AG04450 (cell line): ENCODE results near the gene KATNAL1. TPM values are rescaled to one million over a fixed set of nuclear protein-coding genes. Genes with fewer than 3 reads are reported as not detected.

Source experiments
- CTCF ChIA-PET: fragments of 300-600, 350-600 bp; formaldehyde crosslinking; extraction: SDS; loops from one replicate; lab custom pipeline; 2022; ENCODE audit warnings: antibody characterized with exemption, inconsistent platforms; lab: Charles Lee
- POLR2A ChIA-PET: fragments of 350-600 bp; formaldehyde crosslinking; extraction: SDS; loops from one replicate; lab custom pipeline; 2021; ENCODE audit warnings: antibody characterized with exemption, inconsistent platforms; lab: Yijun Ruan, JAX
- DNase-seq: peaks from one replicate; pipeline ENCODE4 v3.0.0-alpha.2; 2011; ENCODE audit warnings: low read depth, low spot score
- H3K27ac ChIP-seq: one replicate; pipeline ENCODE4 v1.5.1; 2012; ENCODE audit warnings: low read depth, low read length, control low read depth
- H3K27me3 ChIP-seq: one replicate; pipeline ENCODE4 v1.6.0; 2012; ENCODE audit warnings: low read length; ENCODE audit not compliant: control insufficient read depth, insufficient read depth
- H3K4me3 ChIP-seq: 2 replicates; pipeline ENCODE4 v1.5.1; 2011; ENCODE audit warnings: mild to moderate bottlenecking, low read depth, low read length, control low read depth
- H3K9me3 ChIP-seq: 2 replicates; pipeline ENCODE4 v1.5.1; 2012; ENCODE audit warnings: low read length; ENCODE audit not compliant: control insufficient read depth, insufficient read depth
- CTCF ChIP-seq: IDR thresholded peaks from 2 replicates; pipeline ENCODE4 v1.5.1; 2011; ENCODE audit warnings: low read depth, low read length, control low read depth, inconsistent platforms
- polyA plus RNA-seq: library from polyadenylated mRNA; depleted of rRNA; stranded (reverse); fragments of >200 nt; gene quantifications from 2 replicates; pipeline ENCODE4 v1.2.3, GENCODE V29; 2011

The KATNAL1 gene
- polyA plus RNA-seq, 1 experiment: 12.6 TPM

GRCh38 chr13:30323524-30323923 lies 16.2 kb upstream of the KATNAL1 start:
- no peak for TF ChIP-seq CTCF
- CTCF ChIA-PET: interaction anchor here (1.2 kb wide), 1 partner anchor 191 kb away, joined by 4 read pairs; no protein-coding TSS in a partner anchor
- Histone ChIP-seq H3K27me3 (no peaks in the 10 kb centered on the region), H3K9me3 (no peaks in the 10 kb centered on the region), H3K4me3 (no peak overlapping the region), H3K27ac (no peak overlapping the region)
- POLR2A ChIA-PET: no interaction called here
- no peak for DNase-seq

- Histone ChIP-seq H3K9me3 (no peaks in the 10 kb centered on the region), H3K4me3 (no peak overlapping the region), H3K27me3 (no peaks in the 10 kb centered on the region), H3K27ac (no peak overlapping the region)
- ChIA-PET POLR2A (no interaction called here), CTCF (interaction anchor here (0.6 to 0.7 kb wide), 2 partner anchors 66 to 476 kb away, joined by 3 to 4 read pairs; no protein-coding TSS in a partner anchor)
- DNase-seq: no peak
- TF ChIP-seq CTCF: no peak
Observed at GRCh38 chr13:30322428-30322827, 15.1 kb upstream of the KATNAL1 start.

- ChIA-PET CTCF (no interaction called here), POLR2A (no interaction called here)
- Histone ChIP-seq H3K4me3 (no peak overlapping the region), H3K9me3 (no peaks in the 10 kb centered on the region), H3K27me3 (no peaks in the 10 kb centered on the region), H3K27ac (no peak overlapping the region)
- DNase-seq: no peak
- TF ChIP-seq CTCF: no peak
Observed at GRCh38 chr13:30321256-30321655, 13.9 kb upstream of the KATNAL1 start.

- DNase-seq: no peak
- Histone ChIP-seq H3K4me3 (no peak overlapping the region), H3K27ac (no peak overlapping the region), H3K9me3 (no peaks in the 10 kb centered on the region), H3K27me3 (no peaks in the 10 kb centered on the region)
- ChIA-PET CTCF (no interaction called here), POLR2A (no interaction called here)
- TF ChIP-seq CTCF: no peak
Observed at GRCh38 chr13:30319655-30320054, 12.3 kb upstream of the KATNAL1 start.

GRCh38 chr13:30319130-30319529 lies 11.8 kb upstream of the KATNAL1 start:
- Histone ChIP-seq H3K9me3 (no peaks in the 10 kb centered on the region), H3K4me3 (no peak overlapping the region), H3K27me3 (no peaks in the 10 kb centered on the region), H3K27ac (no peak overlapping the region)
- TF ChIP-seq CTCF: no peak
- CTCF ChIA-PET: no interaction called here
- DNase-seq: no peak
- POLR2A ChIA-PET: no interaction called here
